Measurements from ENCODE around the gene GIMAP5.

- TF ChIP-seq CTCF (IDR thresholded peaks at IDR 0.05) (no peak), POLR2A (IDR thresholded peaks at IDR 0.05) (no peak)
Observed at GRCh38 chr7:150722431-150722931, 14.7 kb upstream of the GIMAP5 start.
